Measurements from ENCODE around the gene ATP13A3. TPM values are rescaled to one million over a fixed set of nuclear protein-coding genes. Genes with fewer than 3 reads are reported as not detected.

Gene ATP13A3
- total and polyA plus RNA-seq, 9 of the 15 experiments (the other 6 are each of a cell fraction or from before 2014, with no cell fraction given): 16.6 to 135 (median 86.6) TPM

- TF ChIP-seq TEAD1 (CRISPR knock-in tag; IDR thresholded peaks at IDR 0.05) (peak in 1 of 2 experiments; percentile 21; a peak in 1 of 4 replicates), SNIP1 (IDR thresholded peaks at IDR 0.05; ENCODE audit: low read depth) (no peak), ZEB2 (IDR thresholded peaks at IDR 0.05) (peak; percentile 32; the same call in 1 of the 2 replicates), NFRKB (IDR thresholded peaks at IDR 0.05; ENCODE audit: low read depth) (peak; percentile 58; the same call in 1 of the 2 replicates), BDP1 (IDR thresholded peaks at IDR 0.05; ENCODE audit: insufficient read depth, insufficient read length) (no peak), BRD4 (IDR thresholded peaks at IDR 0.05) (peak; percentile 66; the same call in 1 of the 2 replicates), BACH1 (tag; IDR thresholded peaks at IDR 0.05) (no peak), BRF1 (IDR thresholded peaks at IDR 0.05; ENCODE audit: borderline replicate concordance, extremely low read depth, insufficient read length) (no peak), CTCFL (IDR thresholded peaks at IDR 0.05; ENCODE audit: borderline replicate concordance, insufficient read depth, low read depth, low read length, poor library complexity, severe bottlenecking) (no peak), SOX6 (IDR thresholded peaks at IDR 0.05) (peak; percentile 24; the same call in 1 of the 2 replicates), DACH1 (IDR thresholded peaks at IDR 0.05; ENCODE audit: partially characterized antibody) (no peak), MTF1 (CRISPR knock-in tag; IDR thresholded peaks at IDR 0.05; ENCODE audit: borderline replicate concordance) (0 out of 2 replicates have a peak, but pooled peaks have one; percentile 21)
- TF ChIP-seq, protein P1, sequence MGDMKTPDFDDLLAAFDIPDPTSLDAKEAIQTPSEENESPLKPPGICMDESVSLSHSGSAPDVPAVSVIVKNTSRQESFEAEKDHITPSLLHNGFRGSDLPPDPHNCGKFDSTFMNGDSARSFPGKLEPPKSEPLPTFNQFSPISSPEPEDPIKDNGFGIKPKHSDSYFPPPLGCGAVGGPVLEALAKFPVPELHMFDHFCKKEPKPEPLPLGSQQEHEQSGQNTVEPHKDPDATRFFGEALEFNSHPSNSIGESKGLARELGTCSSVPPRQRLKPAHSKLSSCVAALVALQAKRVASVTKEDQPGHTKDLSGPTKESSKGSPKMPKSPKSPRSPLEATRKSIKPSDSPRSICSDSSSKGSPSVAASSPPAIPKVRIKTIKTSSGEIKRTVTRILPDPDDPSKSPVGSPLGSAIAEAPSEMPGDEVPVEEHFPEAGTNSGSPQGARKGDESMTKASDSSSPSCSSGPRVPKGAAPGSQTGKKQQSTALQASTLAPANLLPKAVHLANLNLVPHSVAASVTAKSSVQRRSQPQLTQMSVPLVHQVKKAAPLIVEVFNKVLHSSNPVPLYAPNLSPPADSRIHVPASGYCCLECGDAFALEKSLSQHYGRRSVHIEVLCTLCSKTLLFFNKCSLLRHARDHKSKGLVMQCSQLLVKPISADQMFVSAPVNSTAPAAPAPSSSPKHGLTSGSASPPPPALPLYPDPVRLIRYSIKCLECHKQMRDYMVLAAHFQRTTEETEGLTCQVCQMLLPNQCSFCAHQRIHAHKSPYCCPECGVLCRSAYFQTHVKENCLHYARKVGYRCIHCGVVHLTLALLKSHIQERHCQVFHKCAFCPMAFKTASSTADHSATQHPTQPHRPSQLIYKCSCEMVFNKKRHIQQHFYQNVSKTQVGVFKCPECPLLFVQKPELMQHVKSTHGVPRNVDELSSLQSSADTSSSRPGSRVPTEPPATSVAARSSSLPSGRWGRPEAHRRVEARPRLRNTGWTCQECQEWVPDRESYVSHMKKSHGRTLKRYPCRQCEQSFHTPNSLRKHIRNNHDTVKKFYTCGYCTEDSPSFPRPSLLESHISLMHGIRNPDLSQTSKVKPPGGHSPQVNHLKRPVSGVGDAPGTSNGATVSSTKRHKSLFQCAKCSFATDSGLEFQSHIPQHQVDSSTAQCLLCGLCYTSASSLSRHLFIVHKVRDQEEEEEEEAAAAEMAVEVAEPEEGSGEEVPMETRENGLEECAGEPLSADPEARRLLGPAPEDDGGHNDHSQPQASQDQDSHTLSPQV (IDR thresholded peaks at IDR 0.05): peak; percentile 82; the same call in 1 of the 2 replicates
Observed at GRCh38 chr3:194487289-194488054, 670 bp upstream of the ATP13A3 start (continued).
